Erythroblast (primary cell): ENCODE measurements around the gene USP31.
"Not testable (repeated sequence)": the region's sequence is repeated elsewhere in the genome, so short reads cannot be mapped to it uniquely, and the experiment has no call there.

Source experiments
- DNase-seq, 2 experiments: peaks; one replicate each; lab custom pipeline; 2025; lab: John Stamatoyannopoulos, UW
- GATA1 ChIP-seq: IDR thresholded peaks from 2 replicates; pipeline ENCODE4 v1.6.1; 2011; ENCODE audit warnings: low read depth, mild to moderate bottlenecking, control low read depth, low read length, moderate library complexity
- POLR2A ChIP-seq: IDR thresholded peaks from 2 replicates; pipeline ENCODE4 v1.6.1; 2011; ENCODE audit warnings: mild to moderate bottlenecking, low read length

Gene USP31

GRCh38 chr16:23146877-23147601, 2.2 kb downstream of the USP31 start:
- no peak for TF ChIP-seq POLR2A
- no peak for TF ChIP-seq GATA1
- DNase-seq: no peak

DNA sequence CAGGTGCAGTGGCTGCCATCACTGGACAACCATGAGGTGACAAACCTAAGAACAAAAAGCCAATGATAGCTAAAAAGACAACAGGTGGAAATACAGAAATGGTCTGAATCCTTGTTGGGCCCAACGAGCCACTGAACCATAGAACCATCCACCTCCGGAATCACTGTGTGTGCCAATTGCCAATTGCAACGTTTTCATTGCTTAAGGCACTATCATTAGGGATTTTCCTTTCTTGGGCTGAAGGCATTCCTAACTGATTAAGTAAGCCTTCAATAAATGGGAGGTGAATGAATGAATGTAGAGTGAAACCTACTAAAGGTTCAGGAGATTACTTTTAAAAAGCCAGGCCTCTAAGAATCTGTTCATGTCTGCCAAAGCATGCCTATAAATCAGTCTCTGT, 3.6 kb downstream of the USP31 start:
- TF ChIP-seq POLR2A (no peak), GATA1 (no peak)
- DNase-seq: no peak

- TF ChIP-seq POLR2A (no peak), GATA1 (no peak)
- no peak for DNase-seq
Measured at GRCh38 chr16:23145186-23145585, 4.1 kb downstream of the USP31 start.

DNA sequence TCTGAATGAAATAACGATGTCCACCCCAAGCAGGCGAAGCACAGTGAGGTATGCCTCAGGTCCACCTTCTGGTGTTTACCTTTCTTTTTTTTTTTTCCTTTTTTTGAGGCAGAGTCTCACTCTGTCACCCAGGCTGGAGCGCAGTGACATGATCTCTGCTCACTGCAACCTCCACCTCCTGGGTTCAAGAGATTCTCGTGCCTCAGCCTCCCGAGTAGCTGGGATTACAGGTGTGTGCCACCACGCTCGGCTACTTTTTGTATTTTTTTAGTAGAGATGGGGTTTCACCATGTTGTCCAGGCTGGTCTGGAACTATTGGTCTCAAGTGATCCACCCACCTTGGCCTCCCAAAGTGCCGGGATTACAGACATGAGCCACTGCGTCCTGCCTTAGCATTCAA, 4.9 kb downstream of the USP31 start:
- DNase-seq: not testable (repeated sequence)

DNA sequence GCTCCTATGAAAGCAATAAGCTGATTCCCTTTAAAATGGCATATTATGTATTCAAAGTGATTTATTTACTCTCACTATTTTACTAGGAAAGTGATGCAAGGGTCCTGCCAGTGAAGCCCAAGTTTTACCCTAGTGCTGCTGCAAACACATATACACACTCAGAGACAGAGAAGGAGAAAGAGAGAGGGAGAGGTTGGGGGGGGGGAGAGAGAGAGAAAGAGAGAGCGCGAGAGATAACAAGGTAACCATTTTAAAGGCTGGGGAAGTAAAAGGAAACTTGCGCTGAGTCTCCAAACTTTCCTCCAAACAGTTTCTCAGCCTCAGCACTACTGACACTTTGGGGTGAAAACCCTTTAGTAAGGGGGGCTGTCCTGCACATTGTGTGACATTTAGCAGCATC, 5.9 kb downstream of the USP31 start:
- no peak for DNase-seq
- no peak for TF ChIP-seq POLR2A
- no peak for TF ChIP-seq GATA1

GRCh38 chr16:23141959-23142740, 7.1 kb downstream of the USP31 start:
- TF ChIP-seq POLR2A (no peak), GATA1 (no peak)

DNA sequence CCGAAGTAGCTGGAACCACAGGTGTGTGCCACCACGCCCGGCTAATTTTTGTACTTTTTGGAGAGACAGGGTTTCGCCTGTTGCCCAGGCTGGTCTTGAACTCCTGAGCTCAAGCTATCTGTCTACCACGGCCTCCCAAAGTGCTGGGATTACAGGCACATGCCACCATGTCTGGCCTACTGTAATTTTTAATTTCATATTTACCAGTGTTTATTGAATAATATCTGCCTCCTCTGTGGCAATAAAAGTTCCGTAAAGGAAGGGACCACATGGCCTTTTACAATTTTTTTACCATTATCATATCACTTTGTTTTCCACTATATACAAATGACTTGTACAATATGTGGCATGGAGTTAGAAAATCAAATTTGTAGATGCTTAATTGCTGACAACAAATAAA, 7.8 kb downstream of the USP31 start:
- no peak for DNase-seq
- TF ChIP-seq GATA1: no peak

More at GRCh38 chr16:23141959-23142740, 7.1 kb downstream of the USP31 start:
- DNase-seq: no peak

DNA sequence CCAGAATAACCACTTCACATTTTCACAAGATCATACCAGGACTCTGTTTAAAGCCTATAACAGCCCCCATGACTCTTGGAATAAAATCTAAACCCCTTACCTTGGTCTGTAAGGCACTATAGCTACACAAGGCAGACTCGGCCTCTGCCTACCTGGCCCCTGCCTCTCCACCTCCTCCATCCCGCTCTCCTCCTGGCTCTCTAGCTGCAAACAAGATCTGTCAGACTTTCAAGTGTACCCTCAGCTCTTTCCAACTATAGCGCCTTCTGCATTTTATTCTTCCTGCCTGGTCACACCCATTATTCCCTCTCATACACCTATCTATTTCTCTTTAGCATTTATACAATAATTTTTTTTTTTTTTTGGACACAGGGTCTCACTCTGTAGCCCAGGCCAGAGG, 8.2 kb downstream of the USP31 start:
- no peak for TF ChIP-seq GATA1
- TF ChIP-seq POLR2A: no peak
- no peak for DNase-seq

DNA sequence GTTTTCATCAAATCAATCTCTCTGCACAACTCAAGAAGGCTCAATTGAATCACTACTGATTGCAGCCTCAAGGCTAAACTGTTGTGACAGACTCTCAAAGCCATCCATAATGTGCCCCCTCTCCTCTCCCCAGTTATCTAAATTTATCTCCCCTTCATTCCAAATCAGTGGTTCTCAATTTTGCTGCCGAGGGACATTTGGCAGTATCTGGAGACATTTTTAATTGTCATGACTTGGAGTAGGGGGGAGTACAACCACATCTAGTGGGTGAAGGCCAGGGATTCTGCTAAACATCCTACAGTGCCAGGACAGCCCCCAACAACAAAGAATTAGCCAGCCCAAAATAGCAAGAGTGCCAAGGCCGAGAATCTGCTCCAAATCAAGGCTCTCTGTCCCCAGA, 9.1 kb downstream of the USP31 start:
- TF ChIP-seq POLR2A (no peak), GATA1 (no peak)
- no peak for DNase-seq

- no peak for TF ChIP-seq POLR2A
- TF ChIP-seq GATA1: no peak
- no peak for DNase-seq
Measured at GRCh38 chr16:23137818-23138217, 11.4 kb downstream of the USP31 start.

DNA sequence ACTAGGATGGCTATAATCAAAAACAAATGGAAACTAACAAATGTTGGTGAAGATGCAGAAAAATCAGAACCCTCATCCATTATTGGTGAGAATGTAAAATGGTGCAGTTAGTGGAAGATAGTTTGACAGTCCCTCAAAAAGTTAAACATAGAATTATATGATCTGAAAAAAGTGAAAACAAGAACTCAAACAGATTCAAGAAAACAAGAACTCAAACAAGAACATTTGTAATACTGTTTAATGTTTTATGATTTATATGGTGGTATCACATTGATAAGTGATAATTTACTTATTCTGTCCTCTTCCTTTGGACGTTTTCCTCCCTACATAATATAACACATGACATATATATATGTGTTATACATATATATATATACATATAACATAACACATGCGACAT, 12.0 kb downstream of the USP31 start:
- TF ChIP-seq GATA1: no peak
- no peak for TF ChIP-seq POLR2A

GRCh38 chr16:23134274-23134673, 15.0 kb downstream of the USP31 start:
- TF ChIP-seq POLR2A (no peak), GATA1 (no peak)
- DNase-seq: peak; percentile 88 to 92

More for the DNA sequence above, 12.0 kb downstream of the USP31 start:
- no peak for DNase-seq

DNA sequence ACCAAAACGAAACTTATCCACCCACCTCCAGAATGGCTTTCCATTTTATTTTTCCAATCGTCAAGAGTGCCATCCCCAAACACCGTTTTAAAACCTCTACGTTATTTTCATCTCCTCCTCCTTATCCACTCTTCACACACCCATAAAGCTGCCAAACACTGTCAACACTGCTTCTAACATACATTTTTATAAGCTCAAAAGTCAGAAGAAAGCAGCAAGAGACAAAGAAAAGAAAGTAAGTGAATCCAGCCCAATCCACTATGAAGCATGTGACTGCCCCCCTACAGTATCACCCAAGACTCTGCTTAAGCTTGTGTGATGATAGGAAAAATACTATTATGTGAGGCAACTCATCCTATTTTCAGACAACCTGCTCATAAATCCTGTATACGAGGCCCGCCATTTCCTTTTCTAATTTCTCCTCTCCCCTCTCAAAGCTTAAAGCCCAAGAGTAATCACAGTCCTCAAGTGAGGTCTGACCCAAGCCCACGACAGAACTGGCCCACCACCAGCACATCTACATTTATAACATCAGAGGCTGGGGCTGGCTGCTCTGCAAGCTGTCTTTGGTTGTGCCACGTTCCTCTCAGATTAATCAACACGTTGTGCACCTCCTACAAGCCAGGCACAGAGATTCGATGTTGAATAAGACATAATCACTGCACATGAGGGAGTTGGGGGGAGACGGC, 16.3 kb downstream of the USP31 start:
- no peak for TF ChIP-seq POLR2A
- no peak for TF ChIP-seq GATA1
- no peak for DNase-seq

DNA sequence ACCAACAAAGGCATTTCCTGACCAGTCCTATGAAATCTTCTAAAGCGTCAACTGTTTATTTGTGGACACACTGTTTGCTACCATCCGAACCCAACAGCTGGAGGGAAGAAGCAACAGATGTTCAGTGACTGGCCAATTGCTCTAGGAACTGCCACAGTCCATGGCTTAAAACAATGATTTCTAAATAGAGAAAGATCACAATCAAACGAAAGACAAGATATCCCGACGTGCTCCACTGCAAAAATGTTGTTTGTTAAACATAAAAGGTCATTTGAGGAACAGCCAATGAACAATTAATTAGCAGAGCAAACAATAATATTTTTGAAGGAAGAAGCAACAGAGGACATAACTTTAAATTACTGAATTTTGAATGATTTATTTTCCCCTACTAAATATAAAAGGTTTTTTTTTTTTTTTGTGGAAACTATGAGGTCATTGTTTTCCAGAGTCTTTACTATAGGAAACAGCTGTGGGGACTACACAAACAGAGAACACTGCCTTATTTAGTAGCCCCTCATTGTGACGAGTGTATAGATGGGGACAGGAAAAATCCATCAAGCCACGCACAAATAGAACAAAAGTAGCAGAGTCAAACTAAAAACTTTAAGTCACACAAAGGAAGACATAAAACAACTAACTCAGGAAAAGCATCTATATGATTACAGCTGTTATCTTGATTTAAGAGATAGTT, 17.2 kb downstream of the USP31 start:
- TF ChIP-seq POLR2A (no peak), GATA1 (no peak)
- DNase-seq: no peak
